NT2/D1 (cell line): Measurements from ENCODE around the gene IGFALS.

Experiments
- SUZ12 ChIP-seq: IDR thresholded peaks from 2 replicates; pipeline ENCODE4 v1.6.1; 2011; ENCODE audit not compliant: insufficient read length, insufficient read depth; ENCODE audit errors: extremely low read depth
- YY1 ChIP-seq: IDR thresholded peaks from 2 replicates; pipeline ENCODE4 v1.6.1; 2011; ENCODE audit not compliant: insufficient read length, insufficient read depth
- ZNF274 ChIP-seq: IDR thresholded peaks from 2 replicates; pipeline ENCODE4 v1.6.1; 2011; ENCODE audit warnings: mild to moderate bottlenecking, low read depth, low read length

- TF ChIP-seq ZNF274 (no peak), SUZ12 (no peak), YY1 (no peak)
Observed at GRCh38 chr16:1768061-1768766, 25.3 kb downstream of the IGFALS start.
